Muscle layer of duodenum (tissue), 2 donors: Measurements from ENCODE around the gene ZNF426.

Experiments used
- H3K27ac ChIP-seq: one replicate; pipeline ENCODE4 v1.7.0; 2013; ENCODE audit warnings: mild to moderate bottlenecking, low read length
- H3K27me3 ChIP-seq: one replicate; pipeline ENCODE4 v1.7.0; 2013; ENCODE audit warnings: low read depth, mild to moderate bottlenecking, control low read depth, low read length
- H3K36me3 ChIP-seq, 2 donors: one replicate each; pipeline ENCODE4 v1.7.0; 2013; ENCODE audit warnings: low read length in 2 of 2, control low read depth in 1 of 2, mild to moderate bottlenecking in 1 of 2; ENCODE audit not compliant: insufficient read depth in 2 of 2, control insufficient read depth in 1 of 2
- H3K4me1 ChIP-seq, 2 donors: one replicate each; pipeline ENCODE4 v1.7.0; 2013; ENCODE audit warnings: low read length in 2 of 2, mild to moderate bottlenecking in 2 of 2, control low read depth in 1 of 2, moderate library complexity in 1 of 2; ENCODE audit not compliant: insufficient read depth in 2 of 2, control insufficient read depth in 1 of 2
- H3K4me3 ChIP-seq, 2 donors: one replicate each; pipeline ENCODE4 v1.7.0; 2013; ENCODE audit warnings: low read length in 2 of 2, low read depth in 1 of 2, mild to moderate bottlenecking in 1 of 2
- H3K9me3 ChIP-seq, 2 donors: one replicate each; pipeline ENCODE4 v1.7.0; 2013; ENCODE audit warnings: low read length in 2 of 2, control low read depth in 1 of 2, mild to moderate bottlenecking in 1 of 2; ENCODE audit not compliant: control insufficient read depth in 1 of 2
- donor health status: healthy.

Gene ZNF426

GRCh38 chr19:9487016-9487415 lies 51.4 kb downstream of the ZNF426 start:
- Histone ChIP-seq H3K36me3 (no peaks in the 10 kb centered on the region), H3K9me3 (peaks cover 12 to 40% of the 10 kb centered on the region in 2 donors), H3K4me3 (peak overlapping the region in 1 of 2 donors; percentile 39), H3K27me3 (no peaks in the 10 kb centered on the region), H3K4me1 (no peaks in the 10 kb centered on the region), H3K27ac (no peak overlapping the region)

DNA sequence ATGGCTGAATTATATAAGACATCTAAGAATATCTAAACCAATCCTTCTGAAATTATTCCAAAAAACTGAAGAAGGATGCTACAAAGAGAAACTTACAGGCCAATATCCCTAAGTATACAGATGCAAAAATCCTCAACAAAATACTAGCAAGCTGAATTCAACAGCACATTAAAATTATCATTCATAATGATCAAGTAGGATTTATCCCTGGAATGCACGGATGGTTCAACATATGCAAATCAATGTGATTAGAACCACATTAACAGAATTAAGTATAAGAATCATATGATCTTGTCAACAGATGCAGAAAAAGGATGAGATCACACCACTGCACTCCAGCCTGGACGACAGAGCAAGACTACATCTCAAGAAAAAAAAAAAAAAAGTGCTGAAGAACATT lies 53.3 kb downstream of the ZNF426 start:
- H3K27me3 ChIP-seq, result no peaks in the 10 kb centered on the region
- H3K27ac ChIP-seq, result no peak overlapping the region
- peak overlapping the region in 1 of 2 donors; percentile 41 for H3K4me3 ChIP-seq
- no peaks in the 10 kb centered on the region for H3K36me3 ChIP-seq
- H3K4me1 ChIP-seq, result no peaks in the 10 kb centered on the region
- peaks cover 12 to 39% of the 10 kb centered on the region in 2 donors for H3K9me3 ChIP-seq

- peaks cover 4 to 35% of the 10 kb centered on the region in 2 donors for H3K9me3 ChIP-seq
- H3K36me3 ChIP-seq, result no peaks in the 10 kb centered on the region
Observed at GRCh38 chr19:9474975-9475374, 63.5 kb downstream of the ZNF426 start.

More at GRCh38 chr19:9474975-9475374, 63.5 kb downstream of the ZNF426 start:
- H3K4me3 ChIP-seq, result no peak overlapping the region
- no peaks in the 10 kb centered on the region for H3K4me1 ChIP-seq
- no peak overlapping the region for H3K27ac ChIP-seq
- no peaks in the 10 kb centered on the region for H3K27me3 ChIP-seq
